GM19397 (cell line): ENCODE measurements around the gene GIMAP2.

Source experiments
- ATAC-seq: cut with Tn5 transposase; IDR thresholded peaks from one replicate; pipeline ENCODE4 v1.9.1; 2021; ENCODE audit warnings: mild to moderate bottlenecking, moderate library complexity; ENCODE audit not compliant: unreplicated experiment

GIMAP2 gene

DNA sequence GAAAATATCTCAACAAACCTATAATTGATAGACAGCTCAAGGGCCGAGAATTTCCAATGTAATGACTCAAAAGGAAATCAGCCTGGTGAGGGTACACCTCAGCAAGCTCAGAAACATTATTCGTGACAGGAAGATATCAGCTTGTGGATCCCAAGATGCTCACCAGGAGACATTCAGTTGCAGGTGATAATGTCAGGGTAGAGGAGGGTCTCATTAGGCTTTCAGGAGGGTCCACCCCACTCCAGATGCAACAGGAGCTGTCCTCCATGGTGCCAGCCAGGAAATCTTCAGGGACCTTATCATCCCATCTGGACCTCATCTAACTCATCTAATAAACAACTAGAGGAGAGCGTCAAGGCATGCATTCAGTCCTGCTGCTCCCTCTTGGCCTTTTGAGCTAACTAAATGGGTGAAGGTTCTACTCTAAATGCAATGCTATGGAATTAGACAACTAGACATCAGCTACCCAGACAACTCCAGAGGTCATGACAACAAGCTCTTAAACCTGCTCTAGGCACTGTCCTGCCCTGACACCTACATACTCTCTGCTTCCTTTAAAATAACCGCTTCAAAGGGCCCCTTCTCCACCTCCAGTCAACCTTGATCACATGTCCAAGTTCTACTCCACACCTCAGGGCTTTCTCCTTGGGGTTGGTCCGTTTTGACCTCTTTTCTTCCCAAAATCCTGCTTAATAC is 47.4 kb downstream of the GIMAP2 start:
- ATAC-seq: no peak

DNA sequence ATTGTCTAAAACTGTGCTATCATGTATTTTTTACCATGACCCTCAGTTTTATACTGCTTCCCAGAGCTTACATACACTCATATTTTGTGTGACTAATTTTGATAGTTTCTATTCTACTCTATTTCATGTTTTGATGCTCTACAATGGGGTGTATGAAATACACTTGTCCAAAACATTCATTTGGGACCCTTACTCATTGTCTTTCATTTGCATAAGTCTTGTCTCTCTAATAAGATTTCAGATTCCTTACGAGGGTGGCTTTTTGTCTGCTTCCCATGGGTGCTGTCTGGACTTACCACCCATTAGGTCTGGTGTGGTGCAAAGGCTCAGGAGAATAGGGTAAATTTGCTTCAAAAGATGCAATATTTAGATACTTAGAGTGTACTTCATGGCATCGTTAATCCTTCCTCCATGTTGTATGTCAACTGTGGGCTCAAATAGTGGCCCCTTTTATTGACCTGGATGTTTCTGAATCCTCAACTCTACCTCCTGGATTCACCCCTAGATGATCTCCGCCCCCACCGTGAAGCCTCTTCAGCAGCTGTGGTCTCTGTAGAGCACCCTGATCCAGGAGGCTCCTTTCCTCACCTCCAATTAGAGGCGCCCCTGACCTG is 48.1 kb downstream of the GIMAP2 start:
- no peak for ATAC-seq

DNA sequence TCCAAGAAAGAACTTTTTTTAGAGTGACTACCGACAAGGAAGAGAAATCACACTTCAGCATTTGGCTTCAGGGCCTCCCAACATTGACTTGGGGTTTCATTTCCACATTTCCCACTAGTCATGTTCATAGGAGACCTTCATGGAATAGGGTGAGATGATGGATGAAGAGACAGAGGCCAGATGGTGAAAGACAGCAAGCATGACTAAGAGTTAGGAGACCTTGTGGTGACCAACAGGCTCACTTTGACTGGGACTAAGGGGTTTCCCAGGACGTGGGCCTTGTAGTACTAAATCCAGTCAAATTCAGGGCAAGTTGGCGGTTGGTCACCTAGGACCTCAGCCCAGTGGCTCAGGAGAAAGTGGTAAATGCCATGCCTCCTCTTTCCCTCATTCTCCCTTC is 48.7 kb downstream of the GIMAP2 start:
- no peak for ATAC-seq

DNA sequence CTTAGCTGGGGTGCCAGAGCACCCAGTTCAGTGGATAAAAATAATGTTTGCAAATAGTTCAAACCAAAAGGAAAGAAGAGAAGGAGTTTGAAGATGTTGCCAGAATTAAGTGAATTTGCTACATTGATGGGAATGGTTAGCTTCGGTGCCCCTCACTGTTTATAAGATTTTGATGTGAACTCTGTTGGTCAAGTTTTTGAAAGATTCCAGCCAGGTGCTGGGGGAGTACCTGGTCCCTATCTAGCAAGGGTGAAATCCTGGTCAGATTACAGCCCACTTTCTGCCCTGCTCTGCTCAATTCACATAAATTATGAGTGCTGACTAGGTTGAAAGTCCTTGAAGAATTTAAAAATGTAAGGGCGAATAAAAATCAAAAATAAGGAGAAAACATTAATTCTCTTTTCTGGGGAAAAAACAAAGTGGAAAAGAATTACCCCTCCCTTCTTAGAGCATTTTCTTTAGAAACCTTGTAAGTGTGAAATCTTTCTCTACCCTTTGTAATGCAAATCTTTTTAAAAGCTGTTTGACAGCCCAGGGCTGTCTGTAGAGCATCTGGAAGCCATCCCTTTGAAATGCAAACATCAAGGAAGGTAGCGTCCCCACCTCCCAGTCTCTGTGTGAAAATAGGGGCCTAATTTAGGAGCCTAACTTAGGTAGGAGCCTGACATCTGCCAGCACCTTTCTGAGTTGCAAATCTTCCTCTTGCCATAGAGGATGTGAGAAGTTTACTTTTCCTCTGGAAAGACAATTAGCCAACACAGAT is 50.3 kb downstream of the GIMAP2 start:
- no peak for ATAC-seq

DNA sequence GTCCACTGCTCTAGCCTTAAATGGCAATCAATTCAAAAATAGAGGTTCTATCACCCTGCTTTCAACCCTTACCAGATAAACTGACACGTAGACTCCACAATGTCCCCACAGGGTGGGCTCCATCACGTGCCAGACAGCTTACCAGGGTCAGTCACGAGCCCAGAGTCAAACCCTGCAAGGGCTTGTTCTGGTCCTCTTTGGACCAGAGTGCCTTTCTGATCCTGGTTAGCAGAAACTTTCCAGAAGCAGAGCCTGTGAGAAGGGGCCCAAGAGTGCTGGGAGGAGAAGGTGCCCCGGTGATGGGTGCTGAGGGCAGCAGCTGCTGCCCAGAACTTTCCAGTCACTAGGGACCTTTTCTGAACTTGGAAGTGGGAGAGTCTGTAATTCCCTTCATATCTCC is 51.4 kb downstream of the GIMAP2 start:
- ATAC-seq: peak; percentile 11

DNA sequence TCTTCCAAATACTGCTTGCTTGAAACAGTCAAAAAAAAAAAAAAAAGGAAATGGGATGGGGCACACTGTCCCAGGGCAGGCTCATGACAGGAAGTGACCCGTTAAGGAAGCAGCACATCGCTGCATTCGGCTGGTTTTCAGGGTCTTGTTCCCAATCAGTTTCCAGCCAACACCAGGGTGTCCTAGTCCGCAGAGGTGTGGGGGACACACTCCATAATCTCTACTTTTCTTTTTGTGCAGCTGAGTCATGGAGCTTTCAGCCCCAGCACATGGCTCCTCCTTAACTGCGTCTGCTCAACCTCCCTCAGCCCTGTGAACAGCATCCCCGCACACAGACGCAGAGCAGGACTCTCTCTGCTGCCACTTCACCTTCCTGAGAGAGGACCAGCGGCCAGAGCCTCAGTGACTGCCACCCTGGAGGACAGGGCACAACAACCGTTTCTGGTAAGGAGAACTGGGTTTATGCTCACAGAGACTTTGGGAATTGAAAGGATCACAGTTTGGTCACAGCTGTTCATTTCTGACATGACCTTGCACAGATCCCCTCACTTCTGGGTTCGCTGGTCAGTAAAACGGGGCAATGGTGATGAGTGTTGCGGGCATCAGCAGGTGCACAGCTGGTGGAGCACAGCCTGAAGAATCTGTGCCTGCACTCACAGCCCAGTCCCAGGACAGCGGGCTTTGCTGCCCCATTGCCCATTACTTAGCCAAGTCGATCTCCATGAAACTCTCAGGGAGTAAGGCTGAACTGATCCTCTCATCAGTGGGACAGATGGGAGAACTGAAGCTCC is 52.0 kb downstream of the GIMAP2 start, which contains the start of gene GIMAP5:
TSS of gene GIMAP5 (plus strand) at position 154 of the 791 bp plus-strand sequence. CDS start 3,467 bp downstream, outside the sequence.
- peak; percentile 64 for ATAC-seq

DNA sequence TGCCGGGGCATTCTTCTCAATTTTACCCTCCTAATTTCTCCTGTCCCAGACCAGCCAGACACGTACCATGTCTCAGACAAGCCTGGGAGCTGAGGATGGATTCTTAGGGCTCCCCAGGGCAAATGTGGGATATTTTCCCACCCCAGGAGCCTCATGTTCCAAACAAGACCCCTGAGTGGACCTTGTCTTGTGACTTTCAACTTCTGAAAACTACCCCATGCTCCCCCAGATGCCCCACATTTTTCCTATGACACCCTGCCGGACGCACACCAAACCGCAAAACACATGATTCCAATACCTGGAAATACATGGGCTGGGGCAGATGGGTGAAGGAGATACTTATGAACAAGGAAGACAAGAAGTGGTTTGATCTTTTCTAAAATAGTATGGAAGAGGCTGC is 52.6 kb downstream of the GIMAP2 start:
- ATAC-seq: no peak

DNA sequence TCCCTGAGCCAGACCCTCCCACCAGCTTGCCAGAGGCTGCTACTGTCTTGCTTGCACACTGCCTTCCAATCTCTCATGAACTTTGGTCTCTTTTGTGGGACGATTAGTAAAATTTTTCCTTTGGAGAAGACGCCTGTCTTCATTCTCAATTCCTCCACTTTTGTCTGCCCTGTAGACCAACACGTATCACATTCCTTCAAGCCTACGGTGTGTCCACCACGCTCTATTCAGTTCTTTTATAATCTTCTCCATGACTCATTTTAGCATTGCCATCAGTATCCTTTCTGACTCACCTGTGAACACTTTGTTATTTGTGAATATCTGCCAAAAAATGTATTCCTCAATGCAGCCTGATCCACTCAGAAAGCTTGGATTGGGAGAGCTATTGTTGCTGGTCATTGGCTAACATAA is 53.1 kb downstream of the GIMAP2 start:
- no peak for ATAC-seq

DNA sequence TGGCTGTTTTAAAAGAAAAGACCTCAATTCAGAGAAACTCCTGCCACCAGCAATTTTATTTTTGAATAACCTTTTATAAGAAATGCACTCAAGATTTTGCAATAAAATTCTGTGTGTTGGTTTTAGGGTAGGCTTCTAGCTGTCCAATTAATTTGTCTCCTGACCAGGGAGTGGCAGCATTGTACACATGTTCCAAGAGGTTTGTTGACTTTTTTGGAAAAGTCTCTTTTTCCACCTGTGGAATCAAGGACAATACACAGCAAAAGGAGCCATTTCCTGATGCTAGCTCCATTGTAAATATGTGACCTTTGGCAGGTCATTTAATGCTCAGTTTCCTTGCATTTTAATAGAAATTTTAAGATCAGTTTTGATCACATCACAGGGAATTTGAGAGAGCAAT is 53.5 kb downstream of the GIMAP2 start:
- no peak for ATAC-seq

DNA sequence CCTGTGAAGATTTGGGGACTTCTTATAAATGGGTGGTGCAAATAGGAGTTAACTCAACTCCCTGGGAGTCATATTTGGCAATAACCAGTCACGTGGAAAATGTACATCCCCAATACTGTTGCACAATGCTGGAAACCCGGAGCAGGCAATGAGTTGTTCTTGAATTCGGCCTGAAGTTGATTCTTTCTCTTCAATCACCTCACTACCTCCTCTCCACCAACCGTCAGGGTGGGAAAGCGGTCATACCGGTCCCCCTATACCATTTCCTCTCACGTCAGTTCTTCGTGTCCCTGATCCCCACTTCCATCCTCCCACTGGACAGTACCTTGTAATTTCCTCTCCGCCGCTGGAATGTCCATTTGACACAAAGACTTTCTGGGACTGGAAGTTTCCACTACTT is 54.5 kb downstream of the GIMAP2 start:
- no peak for ATAC-seq

DNA sequence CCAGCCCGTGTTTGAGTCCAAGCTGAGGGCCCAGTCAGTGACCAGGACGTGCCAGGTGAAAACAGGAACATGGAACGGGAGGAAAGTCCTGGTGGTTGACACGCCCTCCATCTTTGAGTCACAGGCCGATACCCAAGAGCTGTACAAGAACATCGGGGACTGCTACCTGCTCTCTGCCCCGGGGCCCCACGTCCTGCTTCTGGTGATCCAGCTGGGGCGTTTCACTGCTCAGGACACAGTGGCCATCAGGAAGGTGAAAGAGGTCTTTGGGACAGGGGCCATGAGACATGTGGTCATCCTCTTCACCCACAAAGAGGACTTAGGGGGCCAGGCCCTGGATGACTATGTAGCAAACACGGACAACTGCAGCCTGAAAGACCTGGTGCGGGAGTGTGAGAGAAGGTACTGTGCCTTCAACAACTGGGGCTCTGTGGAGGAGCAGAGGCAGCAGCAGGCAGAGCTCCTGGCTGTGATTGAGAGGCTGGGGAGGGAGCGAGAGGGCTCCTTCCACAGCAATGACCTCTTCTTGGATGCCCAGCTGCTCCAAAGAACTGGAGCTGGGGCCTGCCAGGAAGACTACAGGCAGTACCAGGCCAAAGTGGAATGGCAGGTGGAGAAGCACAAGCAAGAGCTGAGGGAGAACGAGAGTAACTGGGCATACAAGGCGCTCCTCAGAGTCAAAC is 56.9 kb downstream of the GIMAP2 start:
- ATAC-seq: no peak
